GM12801 (cell line): Measurements from ENCODE around the gene DYRK1A.

Experiments used
- TF ChIP-seq, protein P1 (sequence below): IDR thresholded peaks from one replicate; pipeline ENCODE4 v1.5.1; 2011; ENCODE audit warnings: control low read depth; ENCODE audit not compliant: insufficient read length; ENCODE audit errors: extremely low read depth

The DYRK1A gene

DNA sequence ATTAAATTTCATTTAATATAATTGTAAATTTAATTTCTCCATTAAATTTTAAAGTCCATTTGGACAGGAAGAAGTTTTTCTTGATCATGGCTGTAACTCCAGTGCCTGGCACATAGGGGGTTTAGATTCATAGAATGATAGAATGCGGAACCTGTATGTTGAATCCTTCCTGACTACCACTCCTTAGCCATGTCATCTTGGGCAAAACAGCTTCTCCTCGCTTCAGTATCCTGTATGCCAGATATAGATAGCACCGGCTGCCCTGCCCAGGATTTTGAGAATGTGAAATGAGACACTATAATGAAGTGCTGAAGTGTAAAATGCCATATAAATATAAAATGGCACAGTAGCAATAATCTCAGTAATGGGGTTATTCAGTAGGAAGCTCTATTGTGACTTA is 6.4 kb downstream of the DYRK1A start:
- TF ChIP-seq, protein P1, sequence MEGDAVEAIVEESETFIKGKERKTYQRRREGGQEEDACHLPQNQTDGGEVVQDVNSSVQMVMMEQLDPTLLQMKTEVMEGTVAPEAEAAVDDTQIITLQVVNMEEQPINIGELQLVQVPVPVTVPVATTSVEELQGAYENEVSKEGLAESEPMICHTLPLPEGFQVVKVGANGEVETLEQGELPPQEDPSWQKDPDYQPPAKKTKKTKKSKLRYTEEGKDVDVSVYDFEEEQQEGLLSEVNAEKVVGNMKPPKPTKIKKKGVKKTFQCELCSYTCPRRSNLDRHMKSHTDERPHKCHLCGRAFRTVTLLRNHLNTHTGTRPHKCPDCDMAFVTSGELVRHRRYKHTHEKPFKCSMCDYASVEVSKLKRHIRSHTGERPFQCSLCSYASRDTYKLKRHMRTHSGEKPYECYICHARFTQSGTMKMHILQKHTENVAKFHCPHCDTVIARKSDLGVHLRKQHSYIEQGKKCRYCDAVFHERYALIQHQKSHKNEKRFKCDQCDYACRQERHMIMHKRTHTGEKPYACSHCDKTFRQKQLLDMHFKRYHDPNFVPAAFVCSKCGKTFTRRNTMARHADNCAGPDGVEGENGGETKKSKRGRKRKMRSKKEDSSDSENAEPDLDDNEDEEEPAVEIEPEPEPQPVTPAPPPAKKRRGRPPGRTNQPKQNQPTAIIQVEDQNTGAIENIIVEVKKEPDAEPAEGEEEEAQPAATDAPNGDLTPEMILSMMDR: no peak

DNA sequence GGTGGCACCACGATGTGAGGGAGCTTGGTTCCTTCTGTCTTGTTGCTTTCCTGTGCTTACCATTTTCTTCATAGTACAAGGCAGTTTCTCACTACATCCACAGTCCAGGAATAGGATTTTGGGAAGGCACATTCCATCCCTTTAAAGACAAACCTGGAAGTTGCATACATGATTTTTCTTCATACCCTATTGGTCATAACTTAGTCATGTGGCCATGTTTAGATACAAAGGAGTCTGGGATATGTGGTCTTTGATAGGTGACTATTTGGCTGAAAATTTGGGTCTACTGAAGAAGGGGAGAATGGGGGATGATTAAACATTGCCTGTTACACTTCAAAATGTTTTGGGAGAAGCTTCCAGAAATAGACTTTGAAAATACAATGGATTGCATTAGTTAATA is 7.0 kb downstream of the DYRK1A start:
- TF ChIP-seq, protein P1: no peak

DNA sequence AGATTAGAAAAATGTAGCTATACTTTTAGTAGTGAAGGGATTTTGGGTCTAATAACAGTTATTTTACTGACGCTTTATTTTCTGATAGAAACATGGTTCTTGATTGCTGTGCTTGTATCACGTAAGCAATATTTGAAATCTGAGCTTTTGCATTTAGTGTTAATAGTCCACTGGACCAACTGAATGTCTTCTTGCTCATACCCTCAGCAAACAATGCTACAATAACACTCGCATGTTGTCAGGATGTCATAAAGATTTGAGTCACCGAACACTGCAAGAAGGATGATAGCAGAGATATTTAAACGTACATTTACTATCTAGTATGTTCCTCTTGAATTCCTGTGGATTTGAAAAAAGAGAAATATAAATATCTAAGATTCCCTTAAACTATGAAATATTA is 7.5 kb downstream of the DYRK1A start:
- TF ChIP-seq, protein P1: no peak

DNA sequence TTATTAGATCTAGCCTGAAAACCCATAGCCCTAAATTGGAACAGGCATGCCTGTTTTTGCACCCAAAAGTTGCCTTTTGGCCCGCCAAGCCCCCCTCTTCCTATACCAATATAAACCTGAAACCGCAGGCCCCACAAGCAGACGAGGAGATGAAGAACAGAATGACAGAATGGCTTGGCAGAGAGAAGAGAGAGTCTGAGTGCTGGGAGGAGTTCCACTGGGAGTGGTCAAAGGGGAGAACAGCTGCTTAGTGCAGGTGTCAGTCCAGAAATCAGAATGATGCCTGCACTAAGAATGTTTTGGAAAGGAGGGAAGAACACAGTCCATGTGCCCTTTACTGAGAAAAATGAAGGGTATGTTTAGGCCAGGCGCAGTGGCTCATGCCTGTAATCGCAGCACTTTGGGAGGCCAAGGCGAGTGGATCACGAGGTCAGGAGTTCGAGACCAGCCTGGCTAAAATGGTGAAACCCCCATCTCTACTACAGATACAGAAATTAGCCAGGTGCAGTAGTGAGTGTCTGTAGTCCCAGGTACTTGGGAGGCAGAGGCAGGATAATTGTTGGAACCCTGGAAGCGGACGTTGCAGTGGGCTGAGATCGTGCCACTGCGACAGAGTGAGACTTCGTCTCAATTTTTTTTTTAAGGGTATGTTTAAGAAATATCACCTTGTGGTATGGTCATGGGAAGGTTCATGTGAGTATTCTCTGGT is 9.4 kb downstream of the DYRK1A start:
- TF ChIP-seq, protein P1: no peak

DNA sequence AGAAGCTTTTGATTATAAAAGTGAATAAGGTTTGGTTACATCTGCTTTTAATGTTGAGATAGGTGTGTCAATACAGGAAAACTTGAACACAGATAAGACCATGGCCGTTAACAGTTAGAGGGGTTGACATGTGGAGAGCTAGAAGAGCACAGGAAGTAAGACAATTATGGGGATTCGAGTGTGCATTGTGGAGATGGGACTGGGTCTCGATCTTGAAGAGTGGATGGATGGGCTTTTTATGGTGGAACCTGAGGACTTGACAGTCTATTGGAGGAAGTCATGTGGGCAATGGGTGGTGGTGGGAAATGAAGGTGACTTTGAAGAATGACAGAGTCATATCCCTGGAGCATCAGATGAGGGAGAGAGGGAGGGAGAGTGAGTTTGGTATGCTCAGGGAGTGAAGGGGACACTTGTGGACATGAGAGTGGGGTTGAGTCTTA is 12.1 kb downstream of the DYRK1A start:
- TF ChIP-seq, protein P1: no peak

DNA sequence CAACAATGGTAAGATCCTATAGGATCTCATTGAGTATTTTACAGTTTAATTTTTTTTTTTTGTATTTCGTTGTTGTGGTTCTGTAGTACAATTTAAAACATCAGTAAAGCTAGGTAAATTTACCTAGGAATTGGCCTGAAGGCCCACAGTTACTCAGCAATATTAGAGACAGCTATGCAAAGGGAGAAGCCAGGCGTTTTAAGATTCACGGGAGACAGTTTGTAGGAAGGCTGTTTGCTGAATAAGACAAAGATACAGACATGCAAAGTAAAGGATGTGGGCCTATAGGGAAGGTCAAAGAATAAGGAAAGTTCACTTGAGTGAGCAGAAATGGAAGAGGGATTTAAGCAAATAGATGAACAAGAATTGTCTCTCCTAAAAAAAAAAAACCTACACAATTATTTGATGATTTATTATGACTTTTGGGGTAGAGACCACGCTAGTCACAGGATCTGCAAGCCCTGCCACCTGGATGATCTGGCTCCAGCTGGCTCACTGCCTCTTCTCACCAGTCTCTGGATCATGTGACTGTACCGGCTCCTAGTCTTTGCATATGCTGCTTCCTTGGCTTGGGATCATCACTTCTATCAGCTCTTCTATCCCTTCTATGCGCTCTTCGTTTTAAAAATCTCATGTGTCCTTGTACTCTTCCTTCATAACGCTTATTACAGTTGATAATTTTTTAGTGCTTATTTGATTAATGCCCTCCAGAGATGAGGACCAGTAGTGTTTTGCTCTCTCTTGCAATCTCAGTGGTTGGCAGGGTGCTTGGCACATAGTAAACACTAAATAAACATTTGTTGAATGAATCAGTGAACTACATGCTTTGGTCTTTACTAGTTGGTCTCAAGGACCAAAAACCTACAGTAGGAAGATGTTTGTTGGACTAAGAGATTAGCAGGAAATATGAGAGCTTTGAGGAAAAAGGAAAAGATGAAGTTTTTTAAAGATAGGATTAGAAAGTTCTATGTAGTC is 14.1 kb downstream of the DYRK1A start:
- TF ChIP-seq, protein P1: no peak

DNA sequence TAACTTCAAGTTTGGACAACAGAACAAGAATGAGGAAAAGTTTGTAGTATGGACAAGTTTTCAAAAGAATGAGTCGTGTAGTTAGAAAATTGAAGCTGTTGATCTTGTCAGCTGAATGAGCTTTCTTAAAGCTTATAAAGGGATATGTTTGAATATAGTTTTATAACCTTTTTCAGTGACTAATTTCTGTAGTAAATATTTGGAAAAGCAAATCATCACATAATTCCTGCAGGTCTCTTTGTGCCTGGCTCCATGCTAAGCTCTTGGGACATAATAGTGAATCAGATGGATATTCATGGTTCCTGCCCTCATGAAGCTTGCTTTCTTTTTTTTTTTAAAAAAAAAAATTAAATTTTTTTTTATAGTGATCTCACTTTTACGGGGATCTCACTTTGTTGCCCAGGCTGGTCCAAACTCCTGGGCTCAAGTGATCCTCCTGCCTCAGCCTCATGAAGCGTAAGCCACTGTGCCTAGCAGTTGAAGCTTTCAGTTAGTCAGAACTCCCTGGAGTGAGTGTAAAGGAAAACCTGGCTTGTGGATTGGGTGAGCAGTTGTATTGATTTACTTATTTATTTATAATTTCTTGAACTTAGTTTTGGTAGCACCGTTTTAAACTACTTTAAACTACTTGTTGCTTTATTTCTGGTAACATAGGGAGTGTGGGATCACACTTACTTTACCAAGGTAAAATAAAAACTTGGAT is 15.5 kb downstream of the DYRK1A start:
- TF ChIP-seq, protein P1: no peak
